Activated T-cell treated with anti-CD3 and anti-CD28 coated beads, Interleukin-2, amount 50 U/mL, for 1 hour (primary cell): ENCODE results near the gene SUSD1.

Source experiments
- DNase-seq: peaks from one replicate; pipeline ENCODE4 v3.0.0-alpha.2; 2020

SUSD1 gene

DNA sequence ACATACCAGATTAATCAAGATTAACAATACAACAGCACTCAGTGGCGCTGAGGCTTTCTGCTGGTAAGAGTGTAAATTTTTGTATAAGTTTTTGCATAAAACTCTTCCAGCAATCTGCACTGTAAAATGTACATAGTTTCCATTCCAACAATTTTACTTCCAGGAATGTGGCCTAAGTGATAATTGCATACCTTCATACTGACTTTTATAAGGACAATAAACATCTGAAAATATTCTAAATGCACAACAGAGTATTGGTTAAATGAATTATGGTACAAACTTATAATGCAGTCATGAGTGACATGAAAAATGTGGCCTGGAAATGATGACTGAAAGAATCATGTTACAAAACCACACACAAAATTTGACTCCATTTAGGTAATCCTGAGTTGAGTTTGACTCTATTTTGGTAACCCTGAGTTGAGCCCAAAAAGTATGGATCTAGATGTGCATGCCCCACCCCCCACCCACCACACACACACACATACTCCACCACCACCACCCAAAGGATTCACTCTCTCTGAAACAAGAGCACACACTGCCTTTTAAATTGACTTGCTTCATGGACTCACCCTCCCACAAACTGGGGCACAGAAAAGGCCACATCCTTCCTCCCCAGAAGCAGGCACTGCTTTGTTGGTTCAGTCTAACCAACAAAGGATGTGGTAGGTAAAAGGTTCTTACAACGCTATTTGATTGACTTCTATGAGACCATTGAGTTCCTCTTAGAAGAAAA, 137.6 kb downstream of the SUSD1 start:
- peak; percentile 53 for DNase-seq

DNA sequence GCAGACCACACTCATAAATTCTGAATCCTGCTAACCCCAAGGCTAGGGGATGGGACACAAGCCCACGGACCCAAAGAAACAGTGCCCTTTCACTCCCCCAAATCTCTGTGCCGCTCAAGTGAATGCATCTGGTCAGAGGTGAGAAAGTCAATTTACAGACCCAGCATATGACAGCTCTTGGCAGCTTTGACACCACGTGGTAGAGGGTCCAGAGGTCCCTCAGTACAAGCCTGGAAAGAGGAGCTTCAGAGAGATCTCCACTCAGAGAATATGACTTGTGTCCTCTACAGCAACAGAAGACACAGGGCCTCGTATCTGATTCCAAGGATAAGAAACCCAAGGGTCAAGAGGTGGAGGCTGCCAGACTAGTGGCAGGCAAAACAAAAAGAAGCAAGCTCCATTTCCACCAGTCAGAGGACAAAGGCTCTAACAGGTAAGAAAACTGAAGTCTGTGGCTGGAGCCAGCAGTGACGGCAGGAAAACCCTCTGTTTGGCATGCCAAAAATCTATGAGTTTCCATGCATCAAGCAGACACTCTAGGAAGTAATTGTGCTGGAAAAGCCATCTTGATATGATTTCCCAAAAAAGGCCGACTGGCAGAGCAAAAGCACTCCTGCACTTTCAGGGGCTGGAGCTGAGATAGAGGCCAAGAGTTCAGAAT, 139.8 kb downstream of the SUSD1 start:
- no peak for DNase-seq

DNA sequence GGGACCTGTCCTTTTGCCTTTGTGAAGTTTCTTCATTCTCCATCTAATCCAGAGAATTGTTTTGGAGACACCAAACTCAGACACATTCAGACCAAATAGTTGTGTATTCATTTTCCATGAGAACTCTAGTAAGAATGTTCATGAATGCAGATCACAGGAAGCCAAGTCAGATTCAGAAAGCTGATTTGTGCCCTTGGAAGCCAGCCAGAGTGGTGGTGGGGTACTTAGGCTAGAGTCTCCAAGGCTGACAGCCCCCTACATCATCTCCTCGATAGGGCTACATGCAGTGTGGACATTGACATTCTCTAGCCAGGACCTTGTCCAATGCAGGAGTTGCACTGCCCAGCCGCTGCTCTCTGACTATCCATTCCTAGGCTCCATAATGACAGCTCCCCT, 140.9 kb downstream of the SUSD1 start:
- DNase-seq, result no peak

DNA sequence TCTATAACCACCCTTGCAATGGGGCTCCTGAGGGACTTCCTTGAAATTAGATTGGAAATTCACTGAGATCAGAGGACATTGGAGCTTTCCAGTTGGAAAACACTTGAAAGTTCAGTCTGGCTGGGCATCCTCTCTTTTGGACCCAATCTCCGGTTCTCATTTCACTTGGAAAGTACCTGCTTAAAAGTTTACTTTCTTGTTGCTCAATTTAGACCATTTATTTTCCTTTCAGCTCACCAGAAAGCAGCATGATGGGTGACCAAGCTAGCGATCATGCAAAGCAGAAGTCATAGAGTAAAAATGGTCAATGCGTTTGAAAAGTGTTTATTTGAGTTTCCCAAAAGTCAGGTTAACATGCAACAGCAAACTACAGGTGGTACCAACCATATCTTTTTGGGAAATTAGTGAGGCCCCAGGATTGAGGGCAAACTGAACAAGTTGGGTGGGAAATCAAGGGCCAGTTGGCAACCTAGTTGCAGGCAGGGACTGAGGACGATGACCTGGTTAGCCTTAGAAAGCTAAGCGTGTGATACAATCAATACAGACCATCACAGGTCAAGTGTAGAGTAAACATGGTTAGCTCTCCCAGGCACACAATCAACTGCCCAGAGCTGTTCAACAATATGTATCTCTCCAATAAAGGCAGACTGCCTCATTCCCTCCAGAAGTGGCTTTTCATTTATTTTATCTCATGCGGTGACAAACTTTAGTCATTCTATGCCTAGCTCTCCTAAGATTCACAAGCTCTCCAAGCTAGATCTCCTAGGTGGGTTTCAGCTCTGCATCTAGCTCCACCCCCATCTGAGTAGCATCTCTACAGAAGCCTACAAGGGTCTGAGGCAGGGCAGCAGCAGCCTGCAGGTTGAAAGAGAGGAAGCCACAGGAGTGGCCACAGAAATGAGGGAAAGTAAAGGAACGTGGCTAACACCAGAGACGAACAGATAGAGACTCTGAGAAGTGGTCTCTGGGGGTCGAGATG, 141.6 kb downstream of the SUSD1 start:
- no peak for DNase-seq

DNA sequence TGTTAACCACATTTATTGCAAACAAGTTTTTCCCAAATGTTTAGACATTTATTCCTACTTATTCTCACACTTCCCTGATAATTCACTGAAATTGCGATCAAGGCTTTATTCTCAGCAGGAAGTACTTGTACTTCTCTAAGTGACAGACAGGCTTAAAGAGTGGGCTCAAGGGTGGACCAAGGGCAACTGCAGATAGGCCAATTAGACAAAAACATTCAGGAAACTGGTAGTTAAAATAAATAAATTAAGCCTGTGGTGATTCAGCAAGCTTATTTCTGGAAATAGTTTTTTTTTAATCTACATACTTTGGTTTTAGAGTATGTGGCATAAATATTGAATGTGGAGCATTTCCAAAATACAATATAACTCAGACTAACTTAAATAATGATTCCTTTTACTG, 142.4 kb downstream of the SUSD1 start:
- DNase-seq, result no peak

DNA sequence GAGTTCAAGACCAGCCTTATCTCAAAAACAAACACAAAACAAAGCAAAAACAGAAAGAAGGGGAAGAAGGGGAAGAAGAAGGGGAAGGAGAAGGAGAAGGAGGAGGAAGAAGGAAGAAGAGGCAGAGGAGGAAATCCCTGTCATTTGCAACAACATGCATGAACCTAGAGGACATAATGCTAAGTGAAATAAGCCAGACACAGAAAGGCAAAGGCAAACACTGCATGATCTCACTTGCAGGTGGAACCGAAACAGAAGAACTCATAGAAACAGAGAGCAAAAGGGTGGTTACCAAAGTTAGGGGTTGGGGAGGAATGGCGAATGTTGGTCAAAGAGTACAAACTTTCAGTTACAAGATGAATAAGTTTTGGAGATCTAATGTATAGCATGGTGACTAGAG, 143.1 kb downstream of the SUSD1 start:
- no peak for DNase-seq

DNA sequence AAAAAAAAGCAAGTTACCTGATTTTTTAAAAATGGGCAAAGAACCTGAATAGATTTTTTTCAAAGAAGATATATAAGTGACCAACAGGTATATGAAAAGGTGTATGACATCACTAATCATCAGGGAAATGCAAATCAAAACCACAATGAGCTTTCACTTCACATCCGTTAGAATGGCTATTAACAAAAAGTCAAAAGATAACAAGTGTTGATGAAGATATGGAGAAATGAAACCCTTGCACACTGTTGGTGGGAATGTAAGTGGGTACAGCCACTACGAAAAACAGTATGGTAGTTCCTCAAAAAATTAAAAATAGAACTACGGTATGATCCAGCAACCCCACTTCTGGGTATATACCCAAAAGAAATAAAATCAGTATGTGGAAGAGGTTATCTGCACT, 143.7 kb downstream of the SUSD1 start:
- DNase-seq, result no peak

DNA sequence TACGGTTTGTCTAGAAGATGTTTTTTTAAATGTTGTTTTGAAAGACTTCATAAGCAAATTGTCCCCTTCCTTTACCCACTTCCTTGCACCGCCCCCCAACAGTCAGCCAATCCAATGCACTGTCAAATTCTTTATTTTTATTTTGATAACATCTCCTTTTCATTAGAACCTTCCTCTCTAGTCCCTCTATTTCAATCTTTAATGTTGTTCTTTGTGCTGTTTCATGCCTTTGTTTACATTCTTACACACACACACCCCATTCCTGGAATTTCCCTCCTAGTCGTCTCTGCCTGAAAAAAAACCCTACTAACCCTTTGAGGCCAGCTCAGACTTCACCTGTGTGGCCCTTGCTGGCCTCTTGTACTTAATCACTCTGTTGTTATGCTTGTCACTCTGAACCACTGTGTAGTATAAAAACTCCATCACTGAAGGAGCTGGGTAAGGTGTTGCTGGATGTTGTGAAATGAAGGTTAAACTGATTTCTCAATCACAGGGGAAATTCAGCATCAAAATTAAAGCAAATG, 145.1 kb downstream of the SUSD1 start:
- DNase-seq, result no peak

DNA sequence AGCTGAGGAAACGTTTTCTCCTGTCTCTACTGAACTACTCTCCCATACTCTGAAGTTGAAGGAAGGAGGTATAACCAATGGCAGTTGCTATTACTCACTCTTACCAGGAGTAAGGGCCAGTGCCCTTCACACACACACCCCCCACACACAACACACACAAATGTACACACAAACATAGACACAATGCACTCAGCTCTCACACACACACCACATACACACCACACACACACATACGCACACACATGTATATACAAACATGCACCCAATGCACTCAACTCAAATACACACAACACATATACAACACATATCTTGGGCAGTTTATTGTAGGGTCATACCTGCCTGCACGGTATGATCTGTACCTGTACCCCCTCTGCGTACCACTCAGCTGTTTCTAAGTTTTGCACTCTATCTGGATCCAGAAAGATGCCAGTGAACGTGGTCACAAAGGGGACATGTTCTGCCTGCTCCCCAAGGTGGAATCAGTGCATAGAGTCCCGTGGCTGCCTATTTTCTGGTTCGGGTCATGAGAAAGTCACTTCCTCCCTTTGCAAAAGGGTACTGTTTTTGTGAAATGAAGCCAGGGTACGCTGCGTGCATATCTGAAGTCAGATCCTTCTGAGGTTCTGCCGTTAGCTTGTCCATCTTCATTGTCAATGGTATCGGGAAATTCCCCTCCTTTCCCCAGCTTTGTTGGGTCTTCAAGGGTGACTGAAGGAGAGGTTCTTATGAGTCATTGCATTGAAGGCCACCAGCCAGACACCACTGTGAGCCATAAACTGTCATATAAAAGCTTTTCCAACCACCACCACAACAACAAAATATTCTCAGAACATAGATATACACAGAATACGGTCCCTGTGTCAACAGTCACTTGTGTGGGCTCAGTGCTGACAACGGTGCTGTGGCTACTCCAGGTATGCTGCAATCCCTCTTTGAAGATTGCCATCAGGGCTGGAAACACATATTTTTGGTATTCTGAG, 146.6 kb downstream of the SUSD1 start:
- no peak for DNase-seq

DNA sequence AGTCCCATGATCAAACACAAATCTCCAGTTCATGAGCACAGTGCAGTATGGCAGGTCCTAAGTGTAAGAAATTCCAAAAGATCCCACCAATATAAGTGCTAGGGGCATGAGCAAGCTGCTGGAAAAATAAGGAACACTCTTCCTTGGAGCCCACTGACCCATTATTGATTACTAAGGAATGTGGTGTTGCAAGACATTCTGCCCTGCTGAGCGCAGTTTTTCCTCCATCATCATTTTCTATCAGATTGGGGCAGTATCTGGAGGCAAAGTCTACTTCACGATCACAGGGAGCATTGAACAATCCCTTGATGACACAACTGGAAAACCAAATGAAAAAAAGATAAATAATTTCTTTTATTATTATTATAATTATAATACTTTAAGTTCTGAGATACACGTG, 149.2 kb downstream of the SUSD1 start:
- DNase-seq, result no peak

DNA sequence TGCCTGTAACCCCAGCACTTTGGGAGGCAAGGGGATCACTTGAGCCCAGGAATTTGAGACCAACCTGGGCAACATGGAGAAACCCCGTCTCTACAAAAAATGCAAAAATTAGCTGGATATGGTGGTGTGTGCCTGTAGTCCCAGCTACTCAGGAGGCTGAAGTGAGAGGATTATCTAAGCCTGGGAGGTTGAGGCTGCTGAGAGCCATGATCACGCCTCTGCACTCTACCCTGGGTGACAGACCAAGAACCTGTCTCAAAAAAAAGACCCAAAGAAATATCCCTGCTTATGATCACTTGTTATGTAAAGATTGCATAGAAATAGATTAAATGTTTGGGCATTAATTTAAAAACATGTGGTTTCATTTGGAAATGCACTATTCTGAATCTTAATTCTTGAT, 153.4 kb downstream of the SUSD1 start:
- DNase-seq, result no peak

DNA sequence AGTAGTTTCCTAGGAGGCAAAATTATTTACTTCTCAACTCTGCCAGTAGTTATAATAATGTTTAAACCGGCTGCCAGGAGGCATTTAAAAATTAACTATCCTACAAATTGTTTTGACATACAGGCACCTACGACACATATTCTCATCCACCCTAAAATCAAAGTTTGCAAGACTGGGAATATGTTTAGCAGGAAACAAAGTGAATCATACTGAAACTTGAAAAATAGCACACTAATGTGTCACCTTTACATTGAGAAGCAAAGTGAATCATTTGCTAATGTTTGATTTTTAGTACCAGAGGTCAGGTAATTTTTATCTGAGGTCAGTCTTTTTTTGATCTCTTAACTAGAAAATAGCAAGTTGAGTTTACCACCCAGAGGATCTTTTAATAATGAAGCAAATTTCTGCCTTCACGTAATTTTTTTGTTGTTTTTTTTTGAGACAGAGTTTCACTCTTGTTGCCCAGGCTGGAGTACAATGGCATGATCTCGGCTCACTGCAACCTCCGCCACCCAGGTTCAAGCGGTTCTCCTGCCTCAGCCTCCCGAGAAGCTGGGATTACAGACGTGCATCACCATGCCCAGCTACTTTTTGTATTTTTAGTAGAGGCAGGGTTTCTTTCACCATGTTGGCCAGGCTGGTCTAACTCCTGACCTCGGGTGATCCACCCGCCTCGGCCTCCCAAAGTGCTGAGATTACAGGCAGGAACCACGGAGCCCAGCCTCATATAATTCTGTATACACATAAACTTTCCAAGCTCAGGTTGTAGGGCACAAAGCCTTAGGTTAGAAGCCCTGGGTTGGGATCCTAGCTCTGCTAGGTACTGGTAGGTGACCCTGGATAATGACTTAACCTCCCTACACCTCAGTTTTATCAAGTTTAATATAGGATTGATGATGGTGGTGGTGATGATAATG, 154.2 kb downstream of the SUSD1 start:
- DNase-seq, result no peak

DNA sequence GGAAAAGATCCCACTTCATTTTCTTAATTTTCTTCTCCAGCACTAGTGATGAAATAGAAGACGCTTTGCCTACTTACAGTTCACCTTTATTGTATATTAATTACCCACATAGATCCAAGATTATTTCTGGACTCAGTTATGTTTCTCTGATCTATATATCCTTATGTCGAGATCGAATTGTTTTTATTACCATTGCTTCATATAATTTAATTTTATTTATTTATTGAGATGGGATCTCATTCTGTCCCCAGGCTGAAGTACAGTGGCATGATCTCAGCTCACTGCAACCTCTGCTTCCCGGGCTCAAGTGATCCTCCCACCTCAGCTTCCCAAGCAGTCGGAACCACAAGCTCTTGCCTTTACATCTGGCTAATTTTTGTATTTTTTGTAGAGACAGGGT, 157.2 kb downstream of the SUSD1 start:
- DNase-seq, result no peak

DNA sequence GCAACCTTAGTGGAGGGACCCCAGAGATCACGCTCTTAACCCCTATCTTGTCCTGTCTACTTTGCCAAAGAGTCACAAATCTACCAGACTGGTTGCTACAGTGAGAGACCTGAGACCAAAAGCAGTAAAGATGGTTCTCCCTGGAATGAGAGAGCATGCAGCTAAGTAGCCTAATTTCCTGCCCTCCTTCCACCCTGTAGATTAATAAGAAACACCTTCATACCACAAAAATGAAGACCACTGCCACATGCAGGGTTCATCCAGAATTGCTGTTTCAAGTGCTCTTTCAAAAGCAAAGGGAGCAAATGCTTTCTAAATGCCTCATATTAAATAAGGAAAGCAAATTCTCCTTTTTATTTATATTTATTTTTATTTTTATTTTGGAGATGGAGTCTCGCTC, 159.4 kb downstream of the SUSD1 start:
- DNase-seq, result no peak

DNA sequence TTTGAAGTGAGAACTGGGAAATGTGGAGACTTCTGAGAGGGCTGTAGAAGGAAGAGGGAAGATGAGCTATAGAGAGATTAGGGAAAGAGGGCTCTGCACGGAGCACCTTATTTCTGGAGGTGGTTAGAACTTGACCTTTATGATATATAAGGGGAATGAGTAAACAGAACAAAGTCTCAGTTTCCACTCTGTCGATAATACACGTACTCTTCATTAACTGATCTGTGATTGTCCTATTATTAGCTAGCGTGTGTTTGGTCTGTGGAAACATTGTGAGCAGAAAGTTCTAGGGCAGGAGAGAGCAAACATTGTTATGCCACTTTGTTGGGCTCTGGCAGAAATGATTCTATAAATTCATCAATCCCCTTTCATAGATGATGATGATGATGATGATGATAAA, 159.9 kb downstream of the SUSD1 start:
- no peak for DNase-seq

DNA sequence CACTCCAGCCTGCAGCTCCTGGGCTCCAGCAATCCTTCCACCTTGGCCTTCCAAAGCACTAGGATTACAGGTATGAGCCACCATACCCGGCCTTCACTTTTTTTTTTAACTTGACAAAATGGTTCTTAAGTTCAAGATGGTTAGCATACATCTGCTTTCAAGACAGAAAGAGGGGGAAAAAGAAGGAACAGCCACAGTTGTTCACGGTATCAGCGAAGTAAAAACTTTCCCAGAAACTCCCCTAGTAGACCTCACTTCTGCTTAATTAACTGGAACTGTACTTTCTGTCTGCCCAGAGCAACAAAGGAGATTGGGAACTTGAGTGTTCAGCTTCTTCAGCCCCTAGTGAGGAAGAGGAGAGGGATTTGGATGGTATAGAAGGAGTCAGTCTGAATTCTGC, 161.8 kb downstream of the SUSD1 start:
- DNase-seq, result no peak

DNA sequence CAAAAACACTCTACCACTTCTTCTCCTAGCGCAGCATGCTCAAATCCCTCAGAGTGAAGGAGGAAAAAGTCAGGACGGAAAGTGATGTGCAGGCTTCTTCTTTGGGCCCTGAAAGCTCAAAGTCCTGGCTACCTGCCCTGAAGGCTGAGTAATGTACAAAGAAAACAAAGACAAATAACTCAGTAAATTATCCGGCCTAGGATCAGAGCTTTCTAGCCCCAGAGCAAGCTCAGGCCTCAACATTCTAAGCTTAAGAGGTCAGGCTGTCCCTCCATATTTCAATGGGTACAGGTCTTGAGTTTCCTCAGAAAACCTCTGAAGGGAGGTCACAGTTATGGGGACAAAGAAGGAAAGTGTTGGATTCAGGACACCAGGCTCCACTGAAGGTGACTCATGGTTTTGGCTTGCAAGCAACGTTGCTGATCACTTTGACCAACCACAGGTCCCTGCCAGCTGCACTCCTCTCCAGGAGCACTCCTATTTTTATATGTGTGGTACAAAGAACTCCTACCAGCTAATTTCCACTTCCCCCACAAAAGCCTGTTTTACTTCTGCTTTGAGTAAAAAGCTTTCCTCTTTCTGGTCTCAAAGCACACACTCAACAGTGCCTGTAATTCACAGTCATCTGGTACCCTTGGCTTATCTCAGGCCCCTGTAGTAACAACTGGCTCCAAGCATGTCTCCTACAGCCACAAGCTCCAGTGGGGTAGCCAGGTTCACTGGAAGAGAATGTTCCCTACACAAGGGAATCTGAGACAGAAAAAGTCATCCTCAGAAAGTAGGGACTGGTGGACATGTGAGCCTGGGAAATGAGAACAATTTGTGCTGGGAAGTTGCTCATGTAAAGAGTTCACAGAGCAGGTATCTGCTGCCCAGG, 162.8 kb downstream of the SUSD1 start:
- DNase-seq, result no peak

DNA sequence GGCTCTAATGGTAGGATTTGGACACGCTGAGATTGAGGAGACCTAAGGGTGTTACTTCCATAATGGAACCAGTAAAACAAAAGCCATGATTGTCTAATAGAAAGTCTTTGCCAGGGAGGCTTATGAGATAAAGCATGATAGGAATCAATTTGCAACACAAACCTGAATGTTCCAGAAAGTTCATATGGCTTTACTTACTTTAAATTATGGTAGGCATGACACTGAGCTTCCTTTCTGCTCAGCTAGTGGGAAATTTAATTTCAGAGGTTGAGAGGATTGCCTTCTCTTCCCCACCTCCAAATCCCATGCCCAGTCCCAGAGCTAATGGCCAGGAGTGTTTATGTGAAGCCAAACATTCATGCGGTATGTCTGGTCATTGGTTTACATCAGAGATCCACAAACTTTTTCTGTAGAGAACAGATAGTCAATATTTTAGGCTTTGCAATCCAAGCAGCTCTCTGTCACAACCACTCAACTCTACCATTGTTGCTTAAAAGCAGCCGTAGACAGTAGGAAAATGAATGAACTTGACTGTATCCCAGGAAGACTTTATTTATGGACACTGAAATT, 164.0 kb downstream of the SUSD1 start:
- DNase-seq, result no peak

DNA sequence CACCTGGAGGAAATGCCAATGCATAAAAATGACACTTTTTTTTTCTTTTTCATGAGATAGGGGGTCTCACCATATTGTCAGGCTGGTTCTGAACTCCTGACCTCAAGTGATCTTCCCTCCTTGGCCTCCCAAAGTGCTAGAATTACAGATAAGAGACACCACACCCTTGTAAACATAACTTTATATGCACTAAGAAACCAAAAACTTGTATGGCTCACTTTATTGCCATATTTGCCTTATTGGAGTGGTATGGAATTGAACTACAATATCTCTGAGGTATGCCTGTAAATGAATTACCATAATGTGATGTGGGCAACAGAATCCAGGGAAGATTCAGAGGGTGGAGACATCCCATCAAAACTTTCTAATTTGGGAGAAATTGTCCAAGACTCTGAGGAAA, 164.6 kb downstream of the SUSD1 start:
- no peak for DNase-seq

DNA sequence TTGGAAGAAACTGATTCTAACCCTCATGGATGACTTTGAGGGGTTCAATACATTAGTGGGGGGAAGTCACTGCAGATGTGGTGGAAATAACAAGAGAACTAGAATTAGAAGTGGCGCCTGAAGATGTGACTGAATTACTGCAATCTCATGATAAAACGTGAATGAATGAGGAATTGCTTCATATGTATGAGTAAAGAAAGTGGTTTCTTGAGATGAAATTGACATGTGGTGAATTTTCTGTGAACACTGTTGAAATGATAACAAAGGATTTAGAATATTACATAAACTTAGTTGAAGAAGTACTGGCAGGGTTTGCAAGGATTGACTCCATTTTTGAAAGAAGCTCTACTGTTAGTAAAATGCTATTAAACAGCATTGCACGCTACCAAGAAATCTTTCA, 165.4 kb downstream of the SUSD1 start:
- DNase-seq, result no peak
